HG03025 (cell line): ENCODE measurements around the gene BRCA1.
"Not testable (repeated sequence)": the region's sequence is repeated elsewhere in the genome, so short reads cannot be mapped to it uniquely, and the experiment has no call there.

Experiments used
- ATAC-seq: cut with Tn5 transposase; IDR thresholded peaks from one replicate; pipeline ENCODE4 v1.9.1; 2021; ENCODE audit warnings: mild to moderate bottlenecking, moderate library complexity; ENCODE audit not compliant: unreplicated experiment, low FRiP score

The BRCA1 gene

GRCh38 chr17:43070257-43070656 is 54.9 kb downstream of the BRCA1 start:
- ATAC-seq = no peak

GRCh38 chr17:43069368-43069898 is 55.7 kb downstream of the BRCA1 start:
- no peak for ATAC-seq

- ATAC-seq = no peak
Measured at GRCh38 chr17:43068570-43069367, 56.4 kb downstream of the BRCA1 start.

GRCh38 chr17:43062984-43063638 is 62.1 kb downstream of the BRCA1 start:
- no peak for ATAC-seq

- ATAC-seq = no peak
Measured at GRCh38 chr17:43056051-43056450, 69.1 kb downstream of the BRCA1 start.

- ATAC-seq = not testable (repeated sequence)
Measured at GRCh38 chr17:43053008-43053407, 72.2 kb downstream of the BRCA1 start.

- no peak for ATAC-seq
Measured at GRCh38 chr17:43051969-43052368, 73.2 kb downstream of the BRCA1 start.

- ATAC-seq = no peak
Measured at GRCh38 chr17:43044024-43044423, 81.1 kb downstream of the BRCA1 start.

GRCh38 chr17:43043307-43043706 is 81.9 kb downstream of the BRCA1 start:
- ATAC-seq = no peak

- ATAC-seq = no peak
Measured at GRCh38 chr17:43042025-43042628, 83.0 kb downstream of the BRCA1 start.

- no peak for ATAC-seq
Measured at GRCh38 chr17:43040655-43041054, 84.5 kb downstream of the BRCA1 start.

GRCh38 chr17:43039646-43040045 is 85.5 kb downstream of the BRCA1 start:
- no peak for ATAC-seq

GRCh38 chr17:43034894-43035293 is 90.3 kb downstream of the BRCA1 start:
- no peak for ATAC-seq

- no peak for ATAC-seq
Measured at GRCh38 chr17:43033948-43034881, 90.9 kb downstream of the BRCA1 start.

GRCh38 chr17:43031666-43032065 is 93.5 kb downstream of the BRCA1 start:
- ATAC-seq = no peak

- ATAC-seq = no peak
Measured at GRCh38 chr17:43030137-43030767, 94.9 kb downstream of the BRCA1 start.

- no peak for ATAC-seq
Measured at GRCh38 chr17:43028221-43028861, 96.8 kb downstream of the BRCA1 start.

- ATAC-seq = no peak
Measured at GRCh38 chr17:43027091-43028032, 97.8 kb downstream of the BRCA1 start.
